GM23248 (cell line): ENCODE results near the gene DIAPH1.

ENCODE experiments used
- EZH2 ChIP-seq: fragments of 200-600 bp; sonication (generic); IDR thresholded peaks from 2 replicates; pipeline ENCODE4 v1.6.1; 2018; ENCODE audit warnings: antibody characterized with exemption, mild to moderate bottlenecking; ENCODE audit not compliant: insufficient read depth, poor library complexity, severe bottlenecking
- EZH2phosphoT487 ChIP-seq: fragments of 200-600 bp; sonication (generic); IDR thresholded peaks from 2 replicates; pipeline ENCODE4 v1.6.1; 2018; ENCODE audit warnings: antibody characterized with exemption, moderate library complexity, mild to moderate bottlenecking, low read depth; ENCODE audit not compliant: insufficient read depth

- TF ChIP-seq EZH2 (no peak), EZH2phosphoT487 (no peak)
Observed at GRCh38 chr5:141490271-141490670, 128.5 kb downstream of the DIAPH1 start.
